ENCODE data around the gene SLAMF8.

SLAMF8 gene

DNA sequence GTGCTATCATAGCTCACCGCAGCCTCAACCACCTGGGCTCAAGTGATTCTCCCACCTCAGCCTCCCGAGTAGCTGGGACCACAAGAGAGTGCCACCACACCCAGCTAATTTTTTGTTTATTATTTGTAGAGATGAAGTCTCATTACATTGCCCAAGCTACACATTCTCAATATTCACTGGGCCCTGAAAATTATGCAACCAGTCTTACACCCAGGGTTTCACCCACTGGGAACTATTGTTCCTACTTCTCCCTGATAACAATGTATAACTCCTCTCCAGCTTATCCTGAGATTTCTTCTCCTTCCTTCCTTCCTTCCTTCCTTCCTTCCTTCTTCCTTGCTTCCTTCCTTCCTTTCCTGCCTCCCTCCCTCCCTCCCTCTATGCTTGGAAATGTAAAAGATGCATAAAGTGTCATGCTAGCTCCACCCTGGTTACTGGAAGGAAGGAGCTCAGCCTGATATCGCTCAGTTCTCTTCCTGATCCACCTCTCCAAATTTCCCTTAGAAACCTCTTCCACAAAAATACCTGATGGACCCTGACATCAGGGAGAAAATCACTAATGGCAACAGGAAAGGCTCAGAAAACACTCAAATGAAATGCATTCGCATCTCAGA lies 47.0 kb downstream of the SLAMF8 start:
- DNase-seq: no peak

DNA sequence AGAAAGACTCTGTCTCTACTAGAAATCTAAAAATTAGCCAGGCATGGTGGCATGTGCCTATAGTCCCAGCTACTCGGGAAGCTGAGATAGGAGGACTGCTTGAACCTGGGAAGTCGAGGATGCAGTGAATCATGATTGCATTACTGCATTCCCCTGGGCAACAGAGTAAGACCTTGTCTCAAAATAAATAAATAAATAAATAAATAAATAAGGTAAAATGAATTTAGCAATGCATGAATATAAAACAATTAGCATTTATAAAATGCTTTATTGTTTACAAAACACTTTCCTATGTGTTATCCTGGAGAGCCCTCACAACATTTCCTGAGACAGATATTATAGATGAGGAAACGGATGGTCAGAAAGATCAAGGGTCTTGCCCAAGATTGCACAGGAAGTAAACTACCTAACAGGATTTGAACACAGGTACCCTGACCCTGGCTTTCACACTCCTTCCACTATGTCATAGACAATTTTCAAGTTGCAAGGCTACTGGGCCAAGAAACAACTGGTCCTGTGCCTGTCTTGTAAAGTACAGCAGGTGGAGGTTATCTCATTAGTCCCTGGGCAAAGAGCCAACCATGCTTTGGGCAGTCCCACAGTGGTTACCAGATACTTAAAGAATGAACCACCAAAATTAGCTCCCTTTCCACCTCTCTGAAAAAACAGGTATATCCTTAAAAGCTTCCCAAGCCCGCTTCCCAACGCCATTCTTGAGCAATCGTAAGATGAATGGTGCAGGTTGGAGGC lies 51.2 kb downstream of the SLAMF8 start:
- DNase-seq: no peak

GRCh38 chr1:159879136-159879535 lies 52.5 kb downstream of the SLAMF8 start:
- DNase-seq: no peak

GRCh38 chr1:159879977-159880376 lies 53.3 kb downstream of the SLAMF8 start:
- DNase-seq: no peak

- DNase-seq: no peak
These were observed 53.8 kb downstream of the SLAMF8 start for GRCh38 chr1:159880430-159880829.

GRCh38 chr1:159881622-159882526 lies 55.2 kb downstream of the SLAMF8 start:
- peak; percentile 42 for DNase-seq

DNA sequence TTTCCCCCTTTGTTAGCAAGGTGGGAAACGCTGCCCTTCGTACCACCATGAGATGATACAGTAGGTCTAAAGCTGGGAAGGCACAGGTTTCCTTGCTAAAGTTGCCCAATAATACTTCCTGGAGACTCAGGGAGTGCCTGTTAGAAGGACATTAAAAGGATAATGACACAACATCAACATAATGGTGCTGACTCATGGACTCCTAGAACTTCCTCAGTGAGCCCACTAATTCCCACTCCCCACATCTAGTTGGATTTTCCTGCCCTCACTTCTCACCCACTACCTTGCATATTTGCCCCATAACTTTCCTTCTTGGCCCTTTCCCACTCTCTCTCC lies 55.8 kb downstream of the SLAMF8 start:
- DNase-seq: no peak

- no peak for DNase-seq
These were observed 56.5 kb downstream of the SLAMF8 start for GRCh38 chr1:159883134-159883533.

DNA sequence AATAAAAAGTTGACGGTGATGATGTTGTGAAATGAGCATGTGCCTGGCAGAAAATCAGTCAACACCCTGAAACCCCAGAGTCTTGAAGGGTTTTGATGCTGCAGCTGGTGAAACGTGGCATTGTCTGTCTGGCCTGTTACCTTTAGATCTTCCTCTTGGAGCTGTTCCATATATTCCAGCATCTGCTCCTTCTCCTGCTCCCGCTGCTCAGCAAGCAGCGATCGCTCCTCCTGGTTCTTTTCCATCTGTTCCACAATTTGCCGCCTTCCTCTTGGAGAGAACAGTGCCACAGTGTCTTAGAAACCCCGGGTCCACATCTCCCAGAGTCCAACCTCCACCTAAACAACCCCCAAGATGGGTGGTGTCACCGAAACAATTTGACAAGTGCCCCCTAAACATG lies 57.6 kb downstream of the SLAMF8 start:
- no peak for DNase-seq

Measured in T-helper 9 cell (primary cell).